COLO829 (cell line): Measurements from ENCODE around the gene PPP3CA.
"Not testable (repeated sequence)": the region's sequence is repeated elsewhere in the genome, so short reads cannot be mapped to it uniquely, and the experiment has no call there.

Source experiments
- DNase-seq: peaks from one replicate; pipeline ENCODE4 v3.0.0; 2012; ENCODE audit warnings: low spot score

PPP3CA gene

DNA sequence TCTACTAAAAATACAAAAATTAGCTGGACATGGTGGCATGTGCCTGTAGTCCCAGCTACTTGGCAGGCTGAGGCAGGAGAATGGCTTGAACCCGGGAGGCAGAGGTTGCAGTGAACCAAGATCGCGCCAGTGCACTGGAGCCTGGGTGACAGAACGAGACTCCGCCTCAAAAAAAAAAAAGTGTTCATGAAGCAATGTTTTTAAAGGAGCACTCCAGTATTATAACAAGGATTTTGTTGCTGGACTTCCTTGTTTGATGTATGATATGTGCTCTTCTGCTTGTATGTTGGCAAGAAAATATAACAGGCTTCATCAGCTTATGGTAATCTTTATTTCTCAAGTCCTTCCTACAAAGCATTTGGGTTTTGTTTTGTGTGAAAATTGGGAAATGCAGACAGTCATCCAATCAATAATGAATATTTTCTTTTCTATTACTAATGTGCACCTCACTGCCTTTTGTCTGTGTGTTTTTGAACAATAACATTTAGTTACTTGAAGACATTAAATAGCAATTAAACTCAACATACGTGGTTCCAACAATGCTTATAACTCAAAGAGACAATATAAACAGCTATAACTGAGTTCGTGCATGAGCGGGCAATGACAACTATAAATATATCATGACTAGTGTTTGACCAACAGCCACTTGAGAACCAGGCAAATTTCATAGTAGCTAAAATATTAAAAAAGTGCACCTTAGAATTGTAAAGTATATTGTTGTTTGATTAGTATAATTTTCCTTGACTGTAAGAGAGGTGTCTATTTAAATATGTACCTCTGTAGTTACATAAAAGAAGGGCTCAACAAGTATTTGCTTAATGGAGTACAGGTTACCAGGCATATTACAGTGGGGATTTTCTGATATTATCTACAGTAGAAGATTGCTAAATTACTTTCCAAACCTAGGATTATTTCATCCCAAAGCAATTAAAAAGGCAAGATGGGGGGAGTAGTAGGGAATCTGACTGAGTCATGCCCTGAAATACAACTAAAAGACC lies 210.7 kb downstream of the PPP3CA start:
- DNase-seq = no peak

DNA sequence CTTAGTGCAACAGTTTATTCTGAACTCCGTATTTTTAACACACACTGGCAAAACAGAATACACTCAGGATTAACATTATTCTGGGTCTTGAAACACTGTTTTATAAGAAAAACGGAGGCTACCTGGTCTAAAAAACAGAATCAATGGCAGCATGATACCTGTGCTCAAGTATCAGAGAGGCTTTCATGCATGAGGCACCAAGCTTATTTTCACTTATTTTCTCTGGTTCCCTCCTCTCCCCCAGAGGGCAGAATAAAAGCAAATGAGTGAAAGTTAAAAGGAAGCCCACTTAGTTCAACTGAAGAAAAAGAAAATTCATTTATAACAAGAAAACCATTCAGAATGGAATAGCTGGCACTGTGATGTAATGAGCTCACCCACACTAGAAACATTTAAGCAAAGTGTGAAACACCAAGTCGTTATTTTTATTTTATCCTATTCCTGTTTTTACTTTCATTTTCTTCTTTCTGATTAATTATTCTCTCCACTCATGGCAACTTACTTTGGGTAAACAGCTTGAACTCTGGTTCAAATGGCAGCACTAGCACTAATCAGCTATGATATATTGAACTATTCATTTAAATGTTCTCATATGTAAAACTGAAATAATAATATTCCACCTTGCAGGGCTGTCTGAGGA lies 211.8 kb downstream of the PPP3CA start:
- DNase-seq = no peak

DNA sequence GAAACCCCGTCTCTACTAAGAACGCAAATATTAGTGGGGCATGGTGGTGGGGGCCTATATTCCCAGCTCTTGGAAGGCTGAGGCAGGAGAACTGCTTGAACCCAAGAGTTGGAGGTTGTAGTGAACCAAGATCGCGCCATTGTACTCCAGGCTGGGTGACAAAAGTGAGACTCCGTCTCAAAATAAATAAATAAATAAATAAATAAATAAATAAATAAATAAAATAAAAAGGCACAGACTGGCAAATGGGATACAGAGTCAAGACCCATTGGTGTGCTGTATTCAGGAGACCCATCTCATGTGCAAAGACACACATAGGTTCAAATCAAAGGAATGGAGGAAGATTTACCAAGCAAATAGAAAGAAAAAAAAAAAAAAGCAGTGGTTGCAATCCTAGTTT lies 216.3 kb downstream of the PPP3CA start:
- DNase-seq = not testable (repeated sequence)

DNA sequence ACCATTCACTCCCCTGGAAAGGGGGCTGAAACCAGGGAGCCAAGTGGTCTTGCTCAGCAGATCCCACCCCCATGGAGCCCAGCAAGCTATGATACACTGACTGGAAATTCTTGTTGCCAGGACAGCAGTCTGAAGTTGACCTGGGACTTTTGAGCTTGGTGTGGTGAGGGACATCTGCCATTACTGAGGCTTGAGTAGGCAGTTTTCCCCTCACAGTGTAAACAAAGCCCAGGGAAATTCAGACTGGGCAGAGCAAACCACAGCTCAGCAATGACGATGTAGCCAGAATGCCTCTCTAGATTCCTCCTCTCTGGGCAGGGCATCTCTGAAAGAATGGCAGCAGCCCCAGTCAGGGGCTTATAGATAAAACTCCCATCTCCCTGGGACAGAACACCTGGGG lies 218.4 kb downstream of the PPP3CA start:
- DNase-seq = not testable (repeated sequence)

DNA sequence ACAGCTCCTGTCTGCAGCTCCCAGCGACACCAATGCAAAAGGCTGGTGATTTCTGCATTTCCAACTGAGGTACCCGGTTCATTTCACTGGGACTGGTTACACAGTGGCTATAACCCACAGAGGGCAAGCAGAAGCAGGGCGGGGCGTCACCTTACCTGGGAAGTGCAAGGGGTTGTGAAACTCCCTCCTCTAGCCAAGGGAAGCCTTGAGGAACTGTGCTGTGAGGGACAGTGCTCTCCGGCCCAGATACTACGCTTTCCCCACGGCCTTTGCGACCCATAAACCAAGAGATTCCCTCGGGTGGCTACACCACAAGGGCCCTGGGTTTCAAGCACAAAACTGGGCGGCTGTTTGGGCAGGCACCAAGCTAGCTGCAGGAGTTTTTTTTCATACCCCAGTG lies 218.9 kb downstream of the PPP3CA start:
- no peak for DNase-seq

DNA sequence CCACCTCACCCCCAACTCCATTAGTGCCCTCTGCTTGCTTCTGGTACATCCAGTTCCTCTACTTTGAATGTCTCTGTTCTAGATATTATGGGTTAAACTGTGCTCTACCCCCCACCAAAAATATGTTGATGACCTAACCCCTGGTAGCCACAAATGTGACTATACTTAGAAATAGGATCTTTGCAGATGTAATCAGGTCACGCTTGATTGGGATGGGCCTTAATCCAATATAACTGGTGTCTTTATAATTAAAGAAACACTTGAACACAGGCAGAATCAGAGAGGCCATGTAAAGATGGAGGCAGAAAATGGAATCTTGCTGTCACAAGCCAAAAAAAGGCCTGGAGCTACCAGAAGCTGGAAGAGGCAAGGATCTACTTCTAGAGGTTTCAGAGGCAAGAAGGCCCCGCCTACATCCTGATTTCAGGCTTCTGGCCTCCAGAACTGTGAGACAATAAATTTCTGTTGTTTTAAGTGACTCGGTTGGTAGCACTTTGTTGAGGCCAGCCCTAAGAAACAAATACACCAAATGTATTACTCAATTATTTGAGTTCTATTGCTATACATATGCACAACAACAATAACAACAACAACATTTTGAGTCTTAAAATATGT lies 220.0 kb downstream of the PPP3CA start:
- no peak for DNase-seq

DNA sequence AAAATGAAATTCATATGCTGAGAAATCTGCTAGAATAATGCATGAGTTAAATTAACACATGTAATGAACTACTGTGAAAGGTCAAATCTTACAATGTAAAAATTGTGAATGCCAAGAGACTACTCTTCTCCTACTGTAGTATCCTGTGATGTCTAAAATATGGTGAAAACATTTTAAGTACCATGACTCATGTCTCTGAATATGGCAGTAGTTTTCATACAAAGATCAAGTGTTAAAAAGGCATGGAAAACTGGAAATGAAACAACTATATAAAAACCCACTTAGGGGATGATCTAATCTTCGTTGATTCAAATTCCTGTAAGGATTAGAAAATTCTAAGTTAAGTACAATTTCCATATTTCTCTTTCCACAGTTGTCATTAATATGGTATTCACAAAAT lies 221.3 kb downstream of the PPP3CA start:
- peak; percentile 84 for DNase-seq

DNA sequence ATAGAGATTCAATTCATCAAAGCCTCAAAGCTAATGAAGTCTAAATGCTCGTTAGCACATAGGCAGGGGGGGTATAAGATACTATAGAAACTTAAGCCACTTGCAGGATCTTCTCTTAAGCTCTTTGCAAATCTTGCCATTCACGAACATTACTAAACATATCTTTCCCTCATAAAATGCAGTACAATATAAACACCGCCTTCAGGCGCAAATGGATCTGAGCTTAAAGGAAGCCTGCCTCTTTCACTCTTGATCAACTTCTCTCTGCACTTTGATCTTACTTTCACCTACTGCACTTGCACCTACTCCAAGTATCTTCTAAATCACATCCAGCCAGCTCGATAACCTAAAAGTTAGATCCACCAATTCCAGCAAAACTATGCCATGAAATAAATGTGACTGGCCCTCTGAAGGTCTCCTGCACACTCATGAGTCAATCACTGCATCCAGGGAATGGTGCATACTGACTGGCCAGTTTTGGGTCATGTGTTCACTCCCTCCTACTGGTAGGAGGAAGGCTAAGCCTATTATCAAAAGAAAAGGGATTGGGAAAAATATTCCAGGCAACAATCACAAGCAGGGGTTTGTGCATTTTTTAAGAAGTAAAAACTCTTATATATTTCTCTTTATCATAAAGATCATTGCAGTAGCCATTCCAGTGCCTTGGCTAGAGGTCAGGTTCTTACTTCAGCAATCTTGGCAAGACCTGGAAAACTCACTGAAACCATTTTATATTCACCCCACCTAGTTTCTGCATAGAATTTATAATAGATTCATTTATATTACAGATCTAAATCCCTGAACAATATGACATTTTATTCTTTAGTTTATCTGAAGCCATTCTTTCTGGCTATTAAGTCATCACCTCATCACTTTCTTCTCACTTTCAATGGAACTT lies 222.0 kb downstream of the PPP3CA start:
- no peak for DNase-seq

DNA sequence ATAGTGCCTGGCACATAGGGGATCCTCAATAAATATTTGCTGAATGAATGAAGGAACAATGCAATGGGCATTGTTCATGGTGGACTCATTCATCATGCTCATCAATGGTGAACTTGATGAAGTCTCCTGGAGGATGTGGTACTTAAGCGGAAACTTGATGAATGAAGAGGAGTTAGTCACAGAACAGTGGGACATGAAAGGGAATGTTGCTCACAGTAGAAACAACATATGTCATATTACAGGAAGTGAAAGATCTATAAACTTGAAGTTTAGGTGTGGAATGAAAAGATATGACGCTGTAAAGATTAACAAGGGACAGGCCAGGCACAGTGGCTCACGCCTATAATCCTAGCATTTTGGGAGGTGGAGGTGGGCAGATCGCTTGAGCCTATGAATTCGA lies 224.1 kb downstream of the PPP3CA start:
- DNase-seq = no peak

DNA sequence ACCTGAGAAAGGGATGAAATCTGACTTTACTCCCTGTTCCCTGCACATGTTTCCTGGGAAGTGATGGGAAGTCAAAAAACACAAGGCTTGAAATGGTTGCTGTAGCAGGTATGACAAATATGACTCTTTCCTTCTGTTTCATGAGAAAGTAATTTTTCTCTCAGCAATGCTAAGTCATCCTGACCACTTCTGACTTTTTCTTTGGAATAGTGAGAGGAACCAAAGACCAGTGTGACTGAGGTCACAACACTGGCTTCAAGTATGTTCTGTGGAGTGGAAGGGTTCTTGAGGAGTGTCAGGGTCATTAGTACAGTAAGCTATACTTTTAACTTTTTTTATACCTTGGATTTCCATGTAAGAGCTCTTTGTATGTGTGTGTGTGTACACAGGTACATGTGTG lies 225.3 kb downstream of the PPP3CA start:
- no peak for DNase-seq

DNA sequence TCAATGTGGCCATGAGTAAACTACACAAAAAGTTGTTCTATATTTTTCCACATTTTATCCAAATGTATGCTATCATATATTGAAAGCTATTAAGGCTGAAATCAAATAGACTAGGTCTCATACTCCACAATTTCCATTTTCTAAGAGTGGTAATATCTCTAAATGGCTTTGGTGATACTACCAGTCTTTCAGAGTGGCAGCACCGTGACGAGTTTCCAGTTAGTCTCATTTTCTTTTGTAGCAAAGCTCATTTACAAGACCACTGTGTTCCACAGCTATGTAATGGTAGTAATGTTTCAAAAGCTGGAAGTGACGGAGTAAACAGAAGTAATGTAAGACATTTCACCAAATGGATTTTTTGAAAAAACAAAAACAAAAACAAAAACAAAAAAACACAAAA lies 228.2 kb downstream of the PPP3CA start:
- no peak for DNase-seq

DNA sequence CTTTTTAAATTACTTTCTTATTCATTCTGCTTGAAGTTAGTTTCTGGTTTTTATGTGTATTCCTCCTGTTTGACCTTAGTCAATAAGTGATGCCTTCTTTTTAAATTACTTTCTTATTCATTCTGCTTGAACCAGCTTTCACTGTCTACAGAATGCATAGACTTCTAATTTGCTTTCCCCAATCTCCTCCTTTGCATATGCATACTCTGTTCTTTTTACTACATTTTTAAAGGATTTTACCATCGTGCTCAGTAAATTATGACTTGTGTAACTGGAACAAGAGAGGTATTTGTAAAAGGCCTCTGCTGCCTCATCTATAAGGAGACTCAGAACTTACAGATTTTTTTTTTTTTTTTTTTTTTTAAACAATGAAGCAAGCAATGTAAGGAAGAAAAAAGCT lies 228.7 kb downstream of the PPP3CA start:
- no peak for DNase-seq

DNA sequence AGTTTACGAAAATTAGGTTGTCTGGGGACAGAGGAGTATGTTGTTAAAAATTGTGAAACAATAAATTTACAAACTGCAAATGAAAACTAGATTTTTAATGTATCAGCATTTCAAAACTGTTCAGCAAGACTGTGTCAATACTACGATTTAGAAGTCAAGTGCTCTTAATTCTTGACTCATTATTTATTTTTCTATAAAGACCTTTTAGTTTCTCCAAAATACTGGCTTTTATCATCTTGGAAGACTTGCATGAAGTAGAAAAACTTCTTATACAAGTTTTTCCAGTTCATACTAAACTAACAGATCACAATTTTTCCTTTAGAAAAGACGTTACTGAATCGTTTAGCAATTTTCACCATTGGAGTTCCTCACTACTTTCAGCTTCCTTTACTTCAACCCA lies 231.4 kb downstream of the PPP3CA start:
- DNase-seq = no peak

DNA sequence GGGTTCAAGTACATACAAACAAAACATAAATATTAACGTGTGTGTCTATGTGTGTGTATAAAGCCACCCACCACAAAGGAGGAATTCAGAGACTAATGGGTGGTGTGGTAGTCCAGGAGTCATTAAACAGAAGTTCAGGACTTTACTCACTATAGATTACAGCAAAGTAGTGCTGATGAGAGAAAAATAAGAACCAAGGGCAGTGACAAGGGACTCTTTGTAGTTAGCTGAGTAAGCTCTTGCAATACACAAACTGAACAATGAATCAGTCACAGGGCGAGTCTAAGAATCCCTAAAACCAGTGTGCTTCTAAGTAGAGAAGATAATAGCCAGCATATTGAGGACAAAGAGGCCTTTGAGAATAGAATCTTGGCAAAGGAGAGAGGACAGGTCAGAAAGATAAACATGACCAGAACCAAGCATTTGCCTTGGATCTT lies 232.4 kb downstream of the PPP3CA start:
- peak; percentile 93 for DNase-seq

DNA sequence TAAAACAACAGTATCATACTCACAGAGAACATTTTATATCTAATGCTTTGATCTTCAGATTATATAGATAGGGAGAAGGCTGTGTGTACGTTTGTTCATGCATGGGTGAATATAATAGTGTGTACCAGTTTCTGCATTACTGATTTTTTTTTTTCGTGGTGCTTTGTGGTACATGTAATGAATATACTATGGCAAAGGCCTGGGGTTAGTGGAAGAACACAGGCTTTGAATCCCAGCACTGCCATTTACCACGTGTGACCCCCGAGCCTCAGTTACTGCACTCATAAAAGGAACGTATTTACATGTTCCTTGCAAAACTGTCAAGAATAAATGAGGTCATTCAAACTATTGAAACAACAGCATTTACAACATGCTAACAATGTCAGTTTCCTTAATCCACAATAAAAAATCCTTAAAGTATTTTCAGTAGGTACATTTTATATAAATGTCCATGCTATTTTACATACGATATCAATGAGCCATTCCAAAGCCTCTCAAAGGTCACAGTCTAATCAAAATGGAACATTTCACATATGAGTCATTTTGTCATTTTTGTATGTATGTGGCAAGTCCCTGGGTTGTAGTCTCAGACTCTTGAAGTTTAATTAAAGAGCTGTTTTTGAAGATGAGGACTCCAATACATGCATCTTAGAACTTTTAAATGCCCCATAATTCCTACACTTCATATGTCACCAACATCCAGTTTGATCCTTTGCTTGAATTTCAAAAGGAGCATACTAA lies 242.8 kb downstream of the PPP3CA start:
- no peak for DNase-seq

DNA sequence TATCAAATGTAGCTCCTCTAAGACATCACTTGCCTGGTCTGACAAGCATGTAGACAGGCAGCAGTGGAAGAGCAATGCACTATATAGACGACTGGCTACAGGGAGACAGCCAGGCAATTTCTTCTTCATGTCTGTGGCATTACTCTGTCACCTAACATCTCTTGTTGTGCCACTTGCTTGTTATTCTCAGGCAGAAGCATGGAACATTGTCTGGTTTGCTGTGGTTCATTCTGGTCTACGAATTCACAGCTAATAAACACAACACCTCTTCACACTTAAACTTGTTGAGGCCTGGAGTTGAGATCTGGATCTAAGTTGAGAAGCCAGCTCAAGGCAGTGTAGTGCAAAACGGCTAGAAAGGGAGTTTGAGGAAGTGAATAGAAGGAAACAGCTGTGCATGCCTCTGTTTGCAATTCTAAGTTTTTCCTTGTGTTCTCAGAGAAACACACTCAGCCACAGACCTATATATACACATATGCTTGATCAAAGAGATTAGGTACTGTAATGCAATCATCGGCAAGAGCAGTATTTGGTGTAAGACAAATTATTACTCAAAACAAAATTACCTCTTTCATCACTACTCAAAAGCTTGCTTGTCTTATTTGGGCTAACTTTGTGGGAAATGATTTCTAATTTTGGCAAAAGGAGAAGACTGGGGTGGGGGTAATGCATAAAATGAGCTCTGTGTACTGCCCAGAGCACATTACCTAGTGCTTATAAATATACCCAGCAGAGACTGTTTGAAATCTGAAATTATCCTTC lies 243.8 kb downstream of the PPP3CA start:
- no peak for DNase-seq

DNA sequence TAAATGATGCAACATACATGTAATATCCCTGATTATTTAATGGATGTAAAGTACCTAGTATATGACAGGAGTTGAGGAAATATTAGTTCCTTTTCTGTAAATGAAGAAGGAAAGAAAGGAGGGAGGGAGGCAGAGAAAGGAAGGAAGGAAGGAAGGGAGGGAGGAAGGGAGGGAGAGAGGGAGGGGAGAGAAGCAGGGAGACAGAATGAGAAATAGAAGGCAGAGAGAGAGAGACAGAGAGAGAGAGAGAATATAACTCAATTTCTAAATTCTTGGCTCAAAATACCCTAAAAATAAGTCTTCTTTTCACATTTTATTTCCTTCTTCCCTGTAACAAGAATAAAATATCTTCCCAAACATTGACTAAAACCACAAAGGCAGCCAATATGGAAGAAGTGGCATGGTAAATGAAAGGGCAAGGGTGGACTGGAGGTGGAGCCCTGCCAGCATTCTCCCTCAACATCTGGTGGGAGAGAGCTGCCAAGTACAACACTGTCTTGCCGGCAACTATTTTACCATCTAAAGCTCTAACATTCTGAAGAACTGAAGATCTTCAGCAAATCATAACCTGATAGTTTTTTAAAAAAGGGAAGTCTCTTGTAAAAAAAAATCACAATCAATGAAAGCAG lies 245.1 kb downstream of the PPP3CA start:
- no peak for DNase-seq

DNA sequence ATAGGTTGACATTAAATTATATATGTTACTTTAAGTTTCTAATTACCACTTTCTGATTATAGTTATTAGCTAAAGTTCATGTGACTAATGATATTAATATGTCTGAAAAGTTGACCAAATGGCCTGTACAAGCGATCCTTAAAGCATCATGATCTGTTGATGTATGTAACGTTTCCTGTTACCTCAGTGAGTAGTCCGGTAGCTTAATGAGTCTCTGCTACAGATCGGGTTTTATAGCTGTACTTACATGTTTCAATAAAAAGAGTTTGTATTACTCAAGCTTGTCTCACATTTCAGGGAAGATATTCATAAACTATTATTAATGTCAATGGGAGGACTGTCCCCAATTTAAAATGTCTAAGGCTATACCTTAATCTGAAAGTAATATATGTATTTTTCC lies 246.3 kb downstream of the PPP3CA start:
- no peak for DNase-seq

DNA sequence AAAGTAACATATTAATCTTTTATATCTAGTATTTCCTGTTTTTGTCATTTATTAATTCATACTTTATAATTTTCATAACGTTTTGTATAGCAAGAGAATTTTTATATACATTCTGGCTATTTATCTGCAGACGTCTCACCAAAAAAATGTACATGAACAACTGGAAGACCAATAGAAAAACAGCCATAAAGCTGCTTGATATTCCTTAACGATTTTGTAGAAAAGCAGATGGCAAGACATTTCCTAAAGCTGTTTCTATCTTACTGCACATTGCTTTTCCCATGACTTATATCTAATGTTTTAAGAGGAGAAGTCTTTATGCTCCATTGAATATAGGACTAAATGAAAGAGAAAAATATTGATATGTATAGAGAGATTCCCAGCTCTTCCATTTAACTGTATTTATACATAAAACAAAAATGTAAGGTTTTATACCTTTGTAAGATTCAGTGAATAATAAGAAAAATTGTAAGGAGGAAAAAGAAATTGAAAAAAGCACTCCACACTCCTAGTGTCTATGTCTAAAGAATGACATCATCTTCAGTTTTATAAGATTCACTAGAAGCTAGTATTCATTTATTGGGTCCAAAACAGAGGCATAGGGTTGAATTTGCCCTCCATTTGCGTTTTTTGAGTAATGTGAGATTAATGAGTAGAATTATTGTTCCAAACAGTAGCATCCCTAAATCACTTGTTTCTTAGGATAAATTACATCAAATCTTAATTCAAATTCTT lies 248.5 kb downstream of the PPP3CA start:
- DNase-seq = no peak
